H9 (cell line): Measurements from ENCODE around the gene ADAM8. TPM values are rescaled to one million over a fixed set of nuclear protein-coding genes. Genes with fewer than 3 reads are reported as not detected.

ENCODE experiments used
- DNase-seq: peaks from one replicate; pipeline ENCODE4 v3.0.0-alpha.2; 2017
- H2AFZ ChIP-seq: one replicate; pipeline ENCODE4 v1.6.1; 2013; ENCODE audit warnings: mild to moderate bottlenecking, low read length, control low read depth, moderate library complexity
- H2AK5ac ChIP-seq: 2 replicates; pipeline ENCODE4 v1.6.1; 2013; ENCODE audit warnings: low read length, control low read depth, mixed read lengths; ENCODE audit not compliant: insufficient read length
- H2BK120ac ChIP-seq: one replicate; pipeline ENCODE4 v1.6.1; 2013; ENCODE audit warnings: low read depth, mild to moderate bottlenecking, low read length, control low read depth, inconsistent platforms; ENCODE audit not compliant: poor library complexity, severe bottlenecking
- H2BK12ac ChIP-seq: 2 replicates; pipeline ENCODE4 v1.6.1; 2013; ENCODE audit warnings: low read length, control low read depth, mixed read lengths, low read depth; ENCODE audit not compliant: insufficient read length
- H2BK15ac ChIP-seq: 2 replicates; pipeline ENCODE4 v1.6.1; 2013; ENCODE audit warnings: low read depth, low read length, control low read depth
- H2BK20ac ChIP-seq: one replicate; pipeline ENCODE4 v1.6.1; 2013; ENCODE audit warnings: low read depth, mild to moderate bottlenecking, low read length, control low read depth, inconsistent platforms; ENCODE audit not compliant: poor library complexity, severe bottlenecking
- H2BK5ac ChIP-seq: 2 replicates; pipeline ENCODE4 v1.6.1; 2013; ENCODE audit warnings: low read length, control low read depth, mixed read lengths; ENCODE audit not compliant: insufficient read length
- H3K14ac ChIP-seq: 2 replicates; pipeline ENCODE4 v1.6.1; 2013; ENCODE audit warnings: low read length, control low read depth; ENCODE audit not compliant: insufficient read depth
- H3K18ac ChIP-seq: 2 replicates; pipeline ENCODE4 v1.6.1; 2013; ENCODE audit warnings: low read depth, mild to moderate bottlenecking, mixed read lengths, low read length, control low read depth; ENCODE audit not compliant: insufficient read length
- H3K23ac ChIP-seq: 2 replicates; pipeline ENCODE4 v1.6.1; 2013; ENCODE audit warnings: low read length, control low read depth, mixed read lengths, low read depth; ENCODE audit not compliant: insufficient read length
- H3K23me2 ChIP-seq: 2 replicates; pipeline ENCODE4 v1.6.1; 2013; ENCODE audit warnings: low read depth, mild to moderate bottlenecking, mixed read lengths, low read length, control low read depth; ENCODE audit not compliant: insufficient read length, poor library complexity, severe bottlenecking
- H3K27ac ChIP-seq: 2 replicates; pipeline ENCODE4 v1.5.1; 2013; ENCODE audit warnings: low read length, control low read depth, mixed read lengths, low read depth; ENCODE audit not compliant: insufficient read length
- H3K27me3 ChIP-seq: 2 replicates; pipeline ENCODE4 v1.6.1; 2013; ENCODE audit warnings: low read length, control low read depth, inconsistent platforms; ENCODE audit not compliant: insufficient read depth
- H3K4ac ChIP-seq: 2 replicates; pipeline ENCODE4 v1.6.1; 2013; ENCODE audit warnings: low read depth, mild to moderate bottlenecking, control low read depth, inconsistent platforms, low read length, moderate library complexity
- H3K4me1 ChIP-seq: 2 replicates; pipeline ENCODE4 v1.6.1; 2013; ENCODE audit warnings: low read length, control low read depth, inconsistent platforms; ENCODE audit not compliant: insufficient read depth
- H3K4me2 ChIP-seq: 2 replicates; pipeline ENCODE4 v1.6.1; 2013; ENCODE audit warnings: low read length, control low read depth, mixed read lengths; ENCODE audit not compliant: insufficient read length, insufficient read depth
- H3K56ac ChIP-seq: 2 replicates; pipeline ENCODE4 v1.6.1; 2013; ENCODE audit warnings: low read depth, mild to moderate bottlenecking, mixed read lengths, low read length, control low read depth; ENCODE audit not compliant: insufficient read length
- H3K79me1 ChIP-seq: 2 replicates; pipeline ENCODE4 v1.6.1; 2013; ENCODE audit warnings: low read depth, mild to moderate bottlenecking, moderate library complexity, low read length, control low read depth, inconsistent platforms; ENCODE audit not compliant: insufficient read depth, poor library complexity, severe bottlenecking
- H3K79me2 ChIP-seq: 2 replicates; pipeline ENCODE4 v1.6.1; 2013; ENCODE audit warnings: low read length, control low read depth, inconsistent platforms; ENCODE audit not compliant: insufficient read depth
- H3K9ac ChIP-seq: 2 replicates; pipeline ENCODE4 v1.6.1; 2013; ENCODE audit warnings: low read length, control low read depth, mixed read lengths; ENCODE audit not compliant: insufficient read length; ENCODE audit errors: extremely low read depth
- H3K9me3 ChIP-seq: one replicate; pipeline ENCODE4 v1.6.1; 2013; ENCODE audit warnings: low read depth, low read length, inconsistent platforms; ENCODE audit not compliant: control insufficient read depth
- H3T11ph ChIP-seq: one replicate; pipeline ENCODE4 v1.6.1; 2013; ENCODE audit warnings: mild to moderate bottlenecking, low read length, control low read depth, inconsistent platforms
- H4K20me1 ChIP-seq: one replicate; pipeline ENCODE4 v1.6.1; 2013; ENCODE audit not compliant: control insufficient read depth, insufficient read length, insufficient read depth
- H4K5ac ChIP-seq: 2 replicates; pipeline ENCODE4 v1.6.1; 2013; ENCODE audit warnings: low read depth, mild to moderate bottlenecking, mixed read lengths, low read length, control low read depth; ENCODE audit not compliant: insufficient read length
- H4K8ac ChIP-seq: replicated peaks from 2 replicates; pipeline ENCODE4 v1.6.1; 2013; ENCODE audit warnings: low read length, control low read depth, mixed read lengths, low read depth; ENCODE audit not compliant: insufficient read length
- H4K91ac ChIP-seq: 2 replicates; pipeline ENCODE4 v1.6.1; 2013; ENCODE audit warnings: low read depth, mild to moderate bottlenecking, moderate library complexity, mixed read lengths, low read length, control low read depth; ENCODE audit not compliant: insufficient read length
- H3K27ac Mint-ChIP-seq, 3 experiments: 2 replicates in 2 of 3; 3 replicates in 1 of 3; pipeline ENCODE4 v1.8.0; 2020 to 2021; ENCODE audit warnings: mixed read lengths in 3 of 3, mild to moderate bottlenecking in 1 of 3, moderate library complexity in 1 of 3
- H3K27me3 Mint-ChIP-seq: 2 replicates; pipeline ENCODE4 v1.8.0; 2021; ENCODE audit warnings: low read depth, mild to moderate bottlenecking, moderate library complexity, mixed read lengths
- H3K36me3 Mint-ChIP-seq, 3 experiments: 2 replicates in 2 of 3; 3 replicates in 1 of 3; pipeline ENCODE4 v1.8.0; 2020 to 2021; ENCODE audit warnings: low read depth in 3 of 3, mixed read lengths in 3 of 3; ENCODE audit not compliant: insufficient read depth in 1 of 3
- H3K4me1 Mint-ChIP-seq, 2 experiments: 2 replicates each; pipeline ENCODE4 v1.8.0; 2020; ENCODE audit warnings: mixed read lengths in 2 of 2
- H3K4me3 Mint-ChIP-seq, 2 experiments: 2 replicates in 1 of 2; 3 replicates in 1 of 2; pipeline ENCODE4 v1.8.0; 2020 to 2021; ENCODE audit warnings: mild to moderate bottlenecking in 2 of 2, mixed read lengths in 2 of 2, moderate library complexity in 1 of 2
- H3K9me3 Mint-ChIP-seq, 2 experiments: 2 replicates in 1 of 2; 3 replicates in 1 of 2; pipeline ENCODE4 v1.8.0; 2020; ENCODE audit warnings: mild to moderate bottlenecking in 2 of 2, mixed read lengths in 2 of 2, moderate library complexity in 1 of 2
- WGBS: extraction: QIAGEN DNeasy Blood & Tissue Kit; methylation state at CpG from one replicate; pipeline ENCODE4 v1.1.7; 2013; ENCODE audit warnings: missing lambda C conversion rate, low lambda C conversion rate, mixed read lengths; ENCODE audit not compliant: insufficient read length; ENCODE audit errors: extremely low coverage; 5-methylcytosine and 5-hydroxymethylcytosine counted together
- total RNA-seq: library from RNA; stranded (reverse); gene quantifications from 2 replicates; pipeline ENCODE4 v1.2.1, GENCODE V29; 2021
- TF ChIP-seq, protein P1 (sequence below): fragments of 200-600 bp; sonication (generic); conservative IDR thresholded peaks from 3 replicates; pipeline ENCODE4 v1.8.0; 2021; ENCODE audit warnings: antibody characterized with exemption, mild to moderate bottlenecking

The ADAM8 gene
- total RNA-seq, 1 experiment from 2014 or later = 5.4 TPM

GRCh38 chr10:133297504-133297903, 20.8 kb upstream of the ADAM8 start:
- no peaks in the 10 kb centered on the region for H3K9me3 ChIP-seq
- no peaks in the 10 kb centered on the region for H4K20me1 ChIP-seq
- no peak overlapping the region for H4K5ac ChIP-seq
- no peak overlapping the region for H4K91ac ChIP-seq
- no peak overlapping the region for H2BK5ac ChIP-seq
- no peak overlapping the region for H3K27ac ChIP-seq
- H3K27me3 Mint-ChIP-seq = no peaks in the 10 kb centered on the region
- no peak overlapping the region for H4K8ac ChIP-seq
- no peaks in the 10 kb centered on the region for H3K79me2 ChIP-seq
- no peak overlapping the region for H3K4ac ChIP-seq
- H3K4me2 ChIP-seq = no peak overlapping the region
- H3K56ac ChIP-seq = no peak overlapping the region
- H3K18ac ChIP-seq = no peak overlapping the region
- H2AK5ac ChIP-seq = no peak overlapping the region
- no peaks in the 10 kb centered on the region for H3K4me1 Mint-ChIP-seq
- peaks cover 24 to 80% (median 76%) of the 10 kb centered on the region in 3 experiments for H3K36me3 Mint-ChIP-seq
- WGBS = no CpG with 5 or more reads among the region's 10 CpGs
- H2BK15ac ChIP-seq = no peak overlapping the region
- H3K27ac Mint-ChIP-seq = no peak overlapping the region
- no peaks in the 10 kb centered on the region for H3K23me2 ChIP-seq
- no peaks in the 10 kb centered on the region for H3K27me3 ChIP-seq
- no peak for DNase-seq
- H3K23ac ChIP-seq = no peak overlapping the region
- no peak overlapping the region for H2BK20ac ChIP-seq
- TF ChIP-seq, protein P1, sequence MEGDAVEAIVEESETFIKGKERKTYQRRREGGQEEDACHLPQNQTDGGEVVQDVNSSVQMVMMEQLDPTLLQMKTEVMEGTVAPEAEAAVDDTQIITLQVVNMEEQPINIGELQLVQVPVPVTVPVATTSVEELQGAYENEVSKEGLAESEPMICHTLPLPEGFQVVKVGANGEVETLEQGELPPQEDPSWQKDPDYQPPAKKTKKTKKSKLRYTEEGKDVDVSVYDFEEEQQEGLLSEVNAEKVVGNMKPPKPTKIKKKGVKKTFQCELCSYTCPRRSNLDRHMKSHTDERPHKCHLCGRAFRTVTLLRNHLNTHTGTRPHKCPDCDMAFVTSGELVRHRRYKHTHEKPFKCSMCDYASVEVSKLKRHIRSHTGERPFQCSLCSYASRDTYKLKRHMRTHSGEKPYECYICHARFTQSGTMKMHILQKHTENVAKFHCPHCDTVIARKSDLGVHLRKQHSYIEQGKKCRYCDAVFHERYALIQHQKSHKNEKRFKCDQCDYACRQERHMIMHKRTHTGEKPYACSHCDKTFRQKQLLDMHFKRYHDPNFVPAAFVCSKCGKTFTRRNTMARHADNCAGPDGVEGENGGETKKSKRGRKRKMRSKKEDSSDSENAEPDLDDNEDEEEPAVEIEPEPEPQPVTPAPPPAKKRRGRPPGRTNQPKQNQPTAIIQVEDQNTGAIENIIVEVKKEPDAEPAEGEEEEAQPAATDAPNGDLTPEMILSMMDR = no peak
- H2AFZ ChIP-seq = no peak overlapping the region
- no peaks in the 10 kb centered on the region for H3K4me1 ChIP-seq
- H3K9me3 Mint-ChIP-seq = no peaks in the 10 kb centered on the region; a peak in 1 of 5 replicates
- no peak overlapping the region for H3K9ac ChIP-seq
- H3T11ph ChIP-seq = no peak overlapping the region
- no peaks in the 10 kb centered on the region for H3K79me1 ChIP-seq
- H3K14ac ChIP-seq = no peak overlapping the region
- no peak overlapping the region for H3K4me3 Mint-ChIP-seq
- H2BK120ac ChIP-seq = no peak overlapping the region
- H2BK12ac ChIP-seq = no peak overlapping the region
